GM21515 (cell line): Measurements from ENCODE around the gene BTNL9.
"Not testable (repeated sequence)": the region's sequence is repeated elsewhere in the genome, so short reads cannot be mapped to it uniquely, and the experiment has no call there.

ENCODE experiments used
- ATAC-seq: cut with Tn5 transposase; IDR thresholded peaks from one replicate; pipeline ENCODE4 v1.9.1; 2021; ENCODE audit not compliant: unreplicated experiment

BTNL9 gene

DNA sequence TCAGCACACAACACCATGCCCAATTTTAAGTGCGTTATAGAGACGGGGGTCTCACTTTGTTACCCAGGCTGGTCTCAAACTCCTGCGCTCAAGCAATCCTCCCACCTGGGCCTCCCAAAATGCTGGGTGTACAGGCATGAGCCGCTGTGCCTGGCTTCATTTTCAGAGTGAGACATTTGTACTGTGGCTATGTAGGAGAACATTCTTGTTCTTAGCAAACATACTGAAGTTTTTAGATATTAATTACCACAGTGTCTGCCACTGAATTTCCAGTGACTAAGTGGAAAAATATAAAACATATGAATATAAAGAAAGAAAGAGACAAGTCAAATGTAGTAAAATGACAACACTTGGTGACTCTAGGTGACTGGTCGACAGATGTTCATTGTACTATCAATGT is 20.9 kb downstream of the BTNL9 start:
- ATAC-seq: no peak

DNA sequence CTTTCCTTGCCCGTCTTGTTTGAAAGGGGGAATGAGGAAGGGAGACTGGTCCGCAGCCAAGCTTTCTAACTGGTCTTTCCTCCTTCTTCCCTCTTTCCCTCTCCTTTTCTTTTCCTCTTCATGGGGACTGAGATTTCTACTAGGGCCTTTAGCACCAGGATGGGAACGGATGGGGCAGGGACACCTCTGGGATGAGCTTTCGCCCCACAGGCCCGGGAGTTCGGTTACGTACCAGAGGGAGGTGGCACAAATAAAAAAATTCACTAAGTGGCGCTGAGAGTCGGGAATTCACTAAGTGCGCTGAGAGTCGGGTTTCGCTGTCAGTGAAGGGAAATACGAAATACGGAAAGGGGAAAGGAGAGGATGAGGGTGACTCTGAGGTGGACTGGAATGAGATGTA is 21.6 kb downstream of the BTNL9 start:
- no peak for ATAC-seq

DNA sequence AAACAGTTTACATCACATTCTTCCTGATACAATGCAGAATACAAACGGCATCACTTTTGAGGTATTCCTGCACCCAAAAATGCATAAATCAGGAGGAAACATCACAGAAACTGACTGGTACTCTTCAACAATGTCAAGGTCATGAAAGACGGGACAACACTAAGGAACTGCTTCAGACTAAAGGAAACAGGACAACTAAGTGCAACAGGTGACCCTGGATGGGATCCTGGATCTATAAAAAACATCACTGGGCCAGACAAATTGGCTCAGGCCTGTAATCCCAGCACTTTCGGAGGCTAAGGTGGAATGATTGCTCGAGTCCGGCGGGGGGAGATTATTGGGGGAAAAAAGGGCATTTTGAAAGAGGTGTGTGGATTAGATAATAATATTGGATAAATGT is 22.6 kb downstream of the BTNL9 start:
- no peak for ATAC-seq

DNA sequence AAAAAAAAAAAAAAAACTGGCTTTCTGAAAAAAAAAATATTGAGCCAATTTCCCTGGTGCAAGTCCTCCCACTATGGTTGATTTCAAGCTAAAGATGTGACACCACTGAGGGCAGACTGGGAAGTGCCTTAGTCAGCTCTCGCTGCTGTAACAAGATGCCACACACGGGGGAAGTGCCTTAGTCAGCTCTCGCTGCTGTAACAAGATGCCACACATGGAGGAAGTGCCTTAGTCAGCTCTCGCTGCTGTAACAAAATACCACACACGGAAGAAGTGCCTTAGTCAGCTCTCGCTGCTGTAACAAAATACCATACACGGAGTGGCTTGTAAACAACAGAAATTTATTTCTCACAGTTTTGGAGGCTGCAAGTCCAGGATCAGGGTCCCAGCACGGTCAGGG is 23.4 kb downstream of the BTNL9 start:
- ATAC-seq: no peak

DNA sequence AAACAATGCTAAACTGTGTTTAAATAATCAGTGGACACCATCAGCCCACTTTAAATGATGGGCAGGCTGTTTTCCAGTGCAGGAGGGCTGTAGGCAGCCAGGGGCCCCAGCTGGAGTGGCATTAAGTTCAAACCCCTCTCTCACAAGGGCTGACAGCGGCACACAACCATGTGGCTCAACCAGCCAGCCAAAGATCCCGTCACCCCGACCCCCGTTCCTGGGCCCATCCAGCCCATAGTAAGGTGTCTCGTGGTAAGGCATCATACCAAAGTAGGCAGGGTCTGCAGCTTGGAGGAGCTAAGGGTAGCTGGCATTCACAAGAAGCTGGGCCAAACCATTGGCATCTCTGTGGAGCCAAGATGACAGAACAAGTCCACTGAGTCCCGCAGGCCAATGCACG is 24.9 kb downstream of the BTNL9 start:
- no peak for ATAC-seq

DNA sequence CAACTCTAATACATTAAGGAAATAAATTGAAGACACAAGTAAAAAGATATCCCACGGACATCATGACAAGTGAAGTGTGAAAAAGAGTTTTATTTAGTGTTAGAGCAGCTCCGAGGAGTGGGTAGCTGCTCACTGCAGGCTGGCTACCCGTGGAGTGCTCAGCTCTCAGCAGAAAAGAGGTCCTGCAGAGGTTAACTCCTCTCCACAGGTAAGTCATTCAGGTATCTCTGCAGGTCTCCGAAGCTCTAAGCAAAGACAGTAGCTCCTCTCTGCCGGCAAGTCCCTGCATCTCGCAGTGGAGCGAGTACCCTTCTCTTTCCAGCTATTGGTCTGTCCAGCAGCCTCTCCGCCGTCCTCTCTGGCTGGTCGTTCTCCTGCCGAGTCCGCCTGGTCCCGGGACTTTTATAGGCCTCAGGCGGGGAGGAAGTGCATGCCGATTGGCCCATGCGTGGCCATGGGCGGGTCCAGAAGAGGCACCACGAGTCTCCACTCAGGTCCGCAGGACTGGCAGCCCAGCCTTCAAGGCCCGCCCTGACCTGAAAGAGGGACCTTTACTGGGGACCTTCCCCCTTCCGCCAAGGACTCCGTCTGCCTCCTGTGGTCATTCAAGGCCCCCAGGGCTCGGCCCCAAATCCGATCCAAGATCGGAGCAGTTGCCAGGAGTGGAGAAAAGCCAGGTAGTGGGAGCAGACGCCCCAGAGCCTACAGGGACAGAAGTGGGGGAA is 29.9 kb downstream of the BTNL9 start:
- no peak for ATAC-seq

DNA sequence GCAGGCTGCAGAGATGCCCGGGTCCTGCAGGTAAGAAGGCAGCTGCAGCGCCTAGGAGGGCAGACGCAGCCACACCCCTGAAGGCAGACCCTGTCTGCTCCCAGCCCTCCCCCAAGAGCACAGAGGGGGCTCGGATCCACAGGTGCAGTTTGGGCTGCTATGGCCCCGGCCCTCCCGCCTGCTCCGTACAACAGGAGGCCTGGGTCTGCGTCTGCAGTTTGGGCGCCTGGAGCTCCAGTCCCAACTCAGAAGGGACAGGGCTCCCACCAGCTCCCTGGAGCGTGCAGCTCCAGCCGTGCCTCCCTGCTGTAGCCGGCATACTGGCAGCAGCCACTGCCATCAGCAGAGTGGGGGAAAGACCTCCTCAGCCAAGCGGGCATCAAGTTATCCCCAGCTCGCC is 30.5 kb downstream of the BTNL9 start:
- no peak for ATAC-seq

DNA sequence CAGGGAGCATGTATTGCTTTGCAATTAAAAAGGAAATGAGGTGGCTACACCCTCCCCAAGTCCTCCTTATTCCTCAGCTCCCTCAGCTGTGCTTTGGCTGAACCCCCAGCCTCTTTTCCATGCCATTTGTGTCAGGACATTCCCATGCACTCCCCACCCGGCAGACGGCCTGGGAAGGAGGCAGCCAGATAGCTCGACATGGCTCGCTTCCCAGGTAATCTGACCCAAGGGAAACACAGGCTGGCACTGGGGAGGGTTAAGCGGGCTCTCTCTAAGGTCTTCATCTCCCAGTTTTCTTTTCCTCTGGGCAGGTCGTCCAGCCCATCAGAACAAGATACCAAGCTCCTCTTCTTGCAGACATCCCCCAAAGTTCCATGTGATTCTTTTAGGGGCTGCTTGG is 31.2 kb downstream of the BTNL9 start:
- no peak for ATAC-seq

DNA sequence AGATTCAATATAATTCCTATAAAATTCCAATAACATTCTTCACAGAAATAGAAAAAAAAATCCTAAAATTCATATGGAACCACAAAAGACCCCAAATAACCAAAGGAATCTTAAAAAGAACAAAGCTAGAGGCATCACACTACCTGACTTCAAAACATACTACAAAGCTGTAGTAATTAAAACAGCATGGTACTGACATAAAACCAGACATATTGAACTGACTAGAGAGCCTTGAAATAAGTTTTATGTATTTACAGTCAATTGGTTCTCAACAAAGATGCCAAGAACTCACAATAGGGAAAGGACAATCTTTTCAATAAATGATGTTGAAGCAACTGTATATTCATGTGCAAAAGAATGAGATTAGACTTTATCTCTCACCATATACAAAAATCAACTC is 36.9 kb downstream of the BTNL9 start:
- ATAC-seq: no peak

DNA sequence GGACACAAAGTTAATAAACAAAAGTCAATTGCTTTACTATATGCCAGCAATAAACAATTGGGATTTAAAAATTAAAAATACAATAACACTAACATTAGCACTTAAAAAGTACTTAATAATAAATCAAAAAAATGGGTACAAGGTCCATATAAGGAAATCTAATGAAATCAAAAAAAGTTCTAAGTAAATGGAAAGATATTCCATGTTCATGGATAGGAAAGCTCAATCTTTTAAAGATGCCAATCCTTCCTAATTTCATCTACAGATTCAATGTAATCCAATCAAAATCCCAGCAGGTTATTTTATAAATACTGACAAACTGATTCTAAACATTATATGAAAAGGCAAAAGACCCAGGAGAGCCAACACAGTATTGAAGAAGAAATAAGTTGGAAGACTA is 41.9 kb downstream of the BTNL9 start:
- no peak for ATAC-seq

DNA sequence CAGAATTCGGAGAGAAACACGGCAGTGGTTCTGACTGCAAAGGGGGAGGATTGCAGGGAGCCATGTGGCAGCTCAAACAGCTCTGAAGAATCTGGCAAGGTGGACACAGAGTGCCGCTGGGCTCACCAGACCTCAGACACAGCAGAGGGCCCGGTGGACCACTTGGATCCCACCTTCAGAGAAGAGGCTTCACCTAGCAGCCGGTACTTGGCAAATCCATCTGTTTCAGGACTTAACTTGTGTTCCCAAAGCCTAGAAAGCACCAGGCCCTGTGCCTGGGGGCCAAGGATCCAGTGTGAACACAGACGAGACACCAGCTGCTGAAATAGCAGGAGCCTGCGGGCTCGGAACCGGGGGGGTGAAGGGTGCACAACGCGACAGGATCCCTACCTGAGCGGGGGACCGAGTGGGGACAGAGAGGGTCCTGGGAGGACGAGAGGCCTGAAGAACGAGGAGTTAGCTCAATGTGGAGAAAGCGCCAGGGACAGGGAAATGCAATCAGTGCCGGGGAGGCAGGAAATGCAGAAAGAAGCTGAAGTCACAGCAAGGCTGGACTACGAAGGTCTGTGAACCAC is 44.6 kb downstream of the BTNL9 start:
- no peak for ATAC-seq

DNA sequence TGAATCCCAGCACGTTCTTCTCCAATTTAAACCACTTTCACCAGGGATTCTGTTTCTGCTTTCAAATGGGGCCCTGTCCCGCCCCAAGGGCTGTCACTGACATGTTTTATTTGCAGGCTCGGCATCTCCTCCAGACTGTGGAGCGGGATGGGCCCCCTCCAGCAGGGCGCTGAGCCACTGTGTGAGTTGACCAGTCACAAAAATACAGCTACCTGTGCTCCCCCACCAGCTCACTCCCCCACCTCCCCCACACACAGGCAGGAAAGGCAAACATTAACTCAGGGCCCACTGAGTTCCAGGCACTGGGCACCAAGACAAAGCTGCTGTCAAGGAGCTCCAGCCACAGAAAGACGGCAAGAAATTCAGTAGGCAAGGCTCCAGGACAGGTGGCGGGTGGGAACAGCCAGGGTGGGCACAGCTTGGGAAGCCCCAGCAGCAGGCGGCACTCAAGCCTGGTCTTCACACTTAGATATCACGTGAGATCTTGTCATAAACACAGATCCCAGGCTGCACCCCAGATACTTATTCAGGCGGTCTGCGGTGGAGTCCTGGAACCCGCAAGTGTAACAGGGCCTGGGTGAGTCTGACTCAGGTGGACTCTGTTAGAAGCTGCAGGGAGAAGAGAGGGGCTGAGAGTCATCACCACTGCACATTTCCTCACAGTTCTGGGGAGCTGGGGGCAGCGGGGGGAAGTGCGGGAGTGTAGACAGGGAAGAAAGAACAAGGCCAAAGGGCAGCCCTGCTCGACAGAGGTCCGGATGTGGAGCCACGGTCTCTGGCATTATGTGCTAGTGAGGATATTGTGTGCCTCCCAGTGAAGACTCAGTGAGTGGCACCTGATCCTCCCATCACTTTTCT is 46.2 kb downstream of the BTNL9 start:
- ATAC-seq: no peak

DNA sequence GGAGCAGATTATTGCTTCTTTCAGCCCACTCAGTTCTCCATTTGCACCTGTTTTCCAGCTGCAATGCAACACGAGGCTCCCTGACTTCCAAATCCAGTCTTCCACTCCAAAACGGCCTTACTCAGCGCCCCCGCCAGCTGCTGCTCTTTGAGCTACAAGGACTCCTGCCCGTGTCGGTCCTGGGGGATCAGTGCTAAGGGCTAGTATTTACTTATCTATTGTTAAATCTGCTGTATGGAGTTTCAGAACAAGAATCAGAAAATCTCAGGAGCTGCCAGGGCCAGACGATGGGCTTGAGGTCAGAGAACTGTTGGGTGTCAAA is 46.8 kb downstream of the BTNL9 start:
- ATAC-seq: no peak

DNA sequence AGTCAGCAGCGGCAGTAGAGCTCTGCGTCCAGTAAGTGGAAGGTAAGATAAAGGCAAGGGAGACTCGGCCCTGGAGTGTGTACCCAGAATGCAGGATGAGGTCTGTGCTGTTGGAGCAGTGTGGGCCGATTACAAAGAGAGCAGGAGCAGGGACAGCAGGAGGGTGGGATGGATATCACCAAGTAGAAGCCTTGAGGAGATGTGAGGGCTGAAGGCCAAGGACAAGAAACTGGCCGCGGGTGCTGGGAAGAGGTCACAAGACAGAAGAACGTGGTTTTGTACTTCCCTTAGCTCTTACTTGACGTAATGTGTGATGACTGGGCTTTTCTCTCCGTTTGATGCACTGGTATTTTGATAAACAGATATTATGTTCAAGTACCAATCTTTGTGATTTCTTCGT is 47.2 kb downstream of the BTNL9 start:
- no peak for ATAC-seq

DNA sequence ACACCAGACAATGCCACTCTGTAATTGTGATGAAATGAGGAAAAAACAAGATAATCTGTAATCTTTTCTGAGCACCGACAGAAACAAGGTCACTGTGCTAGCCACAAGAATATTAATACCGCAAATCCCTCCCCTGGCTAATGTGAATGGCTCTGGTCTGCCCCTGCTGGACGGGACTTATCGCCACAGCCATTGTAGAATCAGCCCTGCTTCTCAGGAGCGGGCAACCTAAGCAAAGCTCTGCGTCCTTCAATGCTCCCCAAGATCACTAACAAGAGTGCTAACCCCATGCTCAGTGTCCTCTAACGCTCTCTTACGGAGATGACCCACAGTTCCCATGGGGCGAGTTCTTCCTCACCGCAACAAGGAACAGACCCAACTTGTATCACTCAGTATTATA is 48.2 kb downstream of the BTNL9 start:
- no peak for ATAC-seq

DNA sequence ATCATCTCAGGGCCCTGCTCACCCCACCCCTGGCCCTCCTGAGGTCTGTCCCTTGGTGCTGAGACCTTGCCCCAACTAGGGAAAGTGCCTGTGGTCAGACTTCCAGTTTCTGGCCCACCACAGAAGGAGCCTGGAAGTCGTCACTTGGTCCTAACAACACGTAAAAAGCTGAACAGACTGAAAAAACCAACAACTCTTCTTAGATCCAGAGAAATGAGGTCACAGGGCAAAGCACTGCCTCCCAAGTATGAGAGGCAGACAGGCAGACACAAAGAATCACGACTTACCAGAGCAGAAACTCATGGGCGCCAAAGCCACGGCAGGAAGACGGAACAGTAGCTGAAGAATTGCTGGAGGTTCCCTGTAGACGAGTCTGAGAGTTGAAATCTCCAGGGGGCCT is 52.4 kb downstream of the BTNL9 start:
- ATAC-seq: no peak

DNA sequence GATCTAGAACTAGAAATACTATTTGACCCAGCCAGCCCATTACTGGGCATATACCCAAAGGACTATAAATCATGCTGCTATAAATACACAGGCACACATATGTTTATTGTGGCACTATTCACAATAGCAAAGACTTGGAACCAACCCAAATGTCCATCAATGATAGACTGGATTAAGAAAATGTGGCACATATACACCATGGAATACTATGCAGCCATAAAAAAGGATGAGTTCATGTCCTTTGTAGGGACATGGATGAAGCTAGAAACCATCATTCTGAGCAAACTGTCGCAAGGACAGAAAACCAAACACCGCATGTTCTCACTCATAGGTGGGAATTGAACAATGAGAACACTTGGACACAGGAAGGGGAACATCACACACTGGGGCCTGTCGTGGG is 55.1 kb downstream of the BTNL9 start:
- not testable (repeated sequence) for ATAC-seq

DNA sequence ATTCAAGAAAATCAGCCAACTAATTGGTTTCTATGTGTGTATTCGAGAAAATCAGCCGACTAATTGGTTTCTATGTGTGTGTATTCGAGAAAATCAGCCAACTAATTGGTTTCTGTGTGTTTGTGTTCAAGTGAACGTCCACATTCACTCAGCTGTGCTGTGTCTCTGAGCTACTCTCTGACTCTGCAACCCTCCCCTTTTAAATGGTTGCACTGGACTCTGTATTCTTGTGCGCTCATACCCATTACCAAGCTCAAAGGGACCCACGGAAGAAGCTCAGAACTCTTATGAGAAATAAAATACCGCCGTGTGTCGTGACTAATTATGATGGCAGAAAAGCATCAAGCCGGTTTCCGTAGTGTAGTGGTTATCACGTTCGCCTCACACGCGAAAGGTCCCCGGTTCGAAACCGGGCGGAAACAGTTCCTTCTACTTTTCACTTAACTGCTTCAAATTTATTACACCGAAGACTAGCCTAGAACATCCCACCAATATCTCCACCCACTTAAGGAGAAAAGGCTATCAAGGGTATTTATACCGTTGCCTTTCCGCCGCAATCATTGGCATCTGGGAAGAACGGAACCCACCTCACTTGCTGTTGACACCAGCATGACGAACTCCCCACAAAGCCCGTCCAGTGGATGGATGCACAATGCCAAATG is 56.8 kb downstream of the BTNL9 start:
- not testable (repeated sequence) for ATAC-seq

DNA sequence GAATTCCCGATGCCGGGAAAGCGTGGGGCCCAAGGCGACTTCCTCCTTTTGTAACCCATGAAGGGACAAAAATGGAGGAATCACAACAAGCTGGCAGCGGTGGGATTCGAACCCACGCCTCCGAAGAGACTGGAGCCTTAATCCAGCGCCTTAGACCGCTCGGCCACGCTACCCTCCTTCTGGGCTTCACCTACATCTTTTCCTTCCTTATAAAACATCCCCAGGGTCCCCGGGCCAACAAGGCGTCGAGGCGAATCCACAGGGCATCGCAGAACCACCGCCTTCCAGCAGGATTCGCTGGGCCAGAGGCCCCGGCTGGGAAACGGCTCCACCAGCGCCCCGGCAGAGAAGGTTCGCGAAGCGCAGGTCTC is 57.3 kb downstream of the BTNL9 start:
- ATAC-seq: not testable (repeated sequence)

DNA sequence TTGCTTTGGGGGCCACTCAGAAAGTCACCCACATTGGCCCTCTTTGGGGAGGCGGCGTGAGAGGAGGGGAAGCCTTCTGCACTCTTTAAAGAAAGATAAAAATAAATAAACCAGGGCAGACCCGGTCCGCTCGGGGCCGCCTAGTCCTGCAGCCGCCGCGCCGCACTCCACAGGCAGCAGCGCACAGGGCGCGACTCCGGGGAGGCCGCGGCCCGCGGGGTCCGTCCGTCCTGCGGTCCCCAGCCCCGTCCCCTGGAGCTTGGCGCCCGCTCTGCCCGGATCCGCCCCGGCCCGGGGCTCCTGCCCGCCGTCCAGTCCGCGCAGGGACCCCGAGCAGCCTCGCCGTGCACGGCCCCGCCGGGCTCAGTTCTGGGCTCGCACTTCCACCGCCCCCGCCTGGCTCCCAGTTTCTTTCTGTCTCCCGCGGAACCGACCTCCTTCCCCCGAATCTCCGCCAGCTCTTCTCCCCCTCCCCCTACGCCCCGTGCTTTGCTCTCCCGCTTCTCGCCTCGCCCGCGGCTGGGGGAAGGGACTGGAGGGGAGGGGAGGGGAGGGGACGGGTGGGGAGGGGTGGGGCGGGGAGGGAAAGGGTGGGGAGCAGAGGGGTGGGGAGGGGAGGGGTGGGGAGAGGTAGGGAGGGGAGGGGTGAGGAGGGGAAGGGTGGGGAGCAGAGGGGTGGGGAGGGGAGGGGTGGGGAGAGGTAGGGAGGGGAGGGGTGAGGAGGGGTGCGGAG is 57.9 kb downstream of the BTNL9 start:
- ATAC-seq: not testable (repeated sequence)
